Spleen (tissue), 7 donors: ENCODE results near the gene AP5Z1.

Experiments used
- POLR2AphosphoS5 ChIP-seq, 3 donors: sonication (generic); formaldehyde crosslinking; IDR thresholded peaks; one replicate each; pipeline ENCODE4 v1.5.1; 2017; ENCODE audit warnings: antibody characterized with exemption in 3 of 3
- TF ChIP-seq, protein P1 (sequence below), 11 experiments: fragments of 200-600 bp in 7 of 11; fragments of 450-650 bp in 4 of 11; sonication (generic) in 4 of 11; IDR thresholded peaks in 8 of 11; conservative IDR thresholded peaks in 3 of 11; 1 replicate in 7 of 11; 2 replicates in 4 of 11; pipeline versions ENCODE4 v1.4.0 to v1.8.0; 2016 to 2021; ENCODE audit warnings: antibody characterized with exemption in 11 of 11, inconsistent platforms in 4 of 11, mild to moderate bottlenecking in 1 of 11
- donor health status: DM: no; HTN: no; CAD: no; lungs with moderate emphysema.
- donor health status: DM: no; HTN: no; CAD: no.
- donor health status: DM: no; HTN: no; CAD: no.

DNA sequence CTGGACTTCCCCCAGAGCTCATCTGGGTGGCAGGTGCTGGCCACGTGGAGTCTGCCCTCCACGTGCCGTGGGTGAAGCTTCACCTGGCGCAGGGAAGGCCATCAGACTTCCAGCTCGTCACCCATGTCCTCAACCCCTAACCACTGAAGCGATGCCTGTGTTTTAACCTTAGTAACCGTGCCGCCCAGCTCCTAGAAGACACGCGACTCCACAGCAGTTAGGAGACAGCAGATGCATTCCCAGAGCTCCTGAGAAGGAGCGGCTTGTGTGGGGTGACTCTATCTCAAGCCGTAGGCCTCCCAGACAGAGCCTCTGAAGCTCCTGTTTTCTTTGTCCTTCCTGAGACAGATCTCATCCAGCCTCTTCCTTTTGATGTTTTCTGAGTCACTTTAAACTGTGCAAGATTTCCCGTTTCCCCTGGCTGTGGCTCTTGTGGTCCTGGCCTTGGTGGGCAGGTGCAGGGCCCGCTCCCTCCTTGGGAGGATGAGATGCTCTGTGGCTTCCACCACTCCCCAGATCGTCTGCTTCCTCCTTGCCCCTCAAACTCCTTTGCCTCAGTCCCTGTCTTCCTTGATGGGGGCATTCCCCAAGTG, 41.4 kb upstream of the AP5Z1 start:
- TF ChIP-seq POLR2AphosphoS5 (IDR thresholded peaks at IDR 0.05), result peak in 1 of 3 donors; percentile 37
- TF ChIP-seq, protein P1, sequence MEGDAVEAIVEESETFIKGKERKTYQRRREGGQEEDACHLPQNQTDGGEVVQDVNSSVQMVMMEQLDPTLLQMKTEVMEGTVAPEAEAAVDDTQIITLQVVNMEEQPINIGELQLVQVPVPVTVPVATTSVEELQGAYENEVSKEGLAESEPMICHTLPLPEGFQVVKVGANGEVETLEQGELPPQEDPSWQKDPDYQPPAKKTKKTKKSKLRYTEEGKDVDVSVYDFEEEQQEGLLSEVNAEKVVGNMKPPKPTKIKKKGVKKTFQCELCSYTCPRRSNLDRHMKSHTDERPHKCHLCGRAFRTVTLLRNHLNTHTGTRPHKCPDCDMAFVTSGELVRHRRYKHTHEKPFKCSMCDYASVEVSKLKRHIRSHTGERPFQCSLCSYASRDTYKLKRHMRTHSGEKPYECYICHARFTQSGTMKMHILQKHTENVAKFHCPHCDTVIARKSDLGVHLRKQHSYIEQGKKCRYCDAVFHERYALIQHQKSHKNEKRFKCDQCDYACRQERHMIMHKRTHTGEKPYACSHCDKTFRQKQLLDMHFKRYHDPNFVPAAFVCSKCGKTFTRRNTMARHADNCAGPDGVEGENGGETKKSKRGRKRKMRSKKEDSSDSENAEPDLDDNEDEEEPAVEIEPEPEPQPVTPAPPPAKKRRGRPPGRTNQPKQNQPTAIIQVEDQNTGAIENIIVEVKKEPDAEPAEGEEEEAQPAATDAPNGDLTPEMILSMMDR (IDR thresholded peaks at IDR 0.05 in 8 of 11, conservative IDR thresholded peaks at IDR 0.05 in 3 of 11), result no peak
